CD4-positive, CD25-positive, alpha-beta regulatory T cell (primary cell): ENCODE results near the gene CASP10. TPM values are rescaled to one million over a fixed set of nuclear protein-coding genes. Genes with fewer than 3 reads are reported as not detected.
"Not testable (repeated sequence)": the region's sequence is repeated elsewhere in the genome, so short reads cannot be mapped to it uniquely, and the experiment has no call there.

Experiments
- ATAC-seq, 2 donors: fragments of 150-1000 bp; cut with Tn5 transposase; one replicate each; pipeline ENCODE4 v1.10.0; 2021; ENCODE audit warnings: low read depth in 2 of 2, moderate number of reproducible peaks in 2 of 2, moderate library complexity in 1 of 2
- DNase-seq, 3 donors: peaks; one replicate each; pipeline versions ENCODE4 v3.0.0 to v3.0.0-alpha.2; 2012 to 2022; ENCODE audit warnings: mixed read lengths in 1 of 3
- H3K27ac ChIP-seq: one replicate; pipeline ENCODE4 v1.7.0; 2013; ENCODE audit warnings: mild to moderate bottlenecking, low read length; ENCODE audit not compliant: insufficient read depth, poor library complexity, severe bottlenecking
- H3K27me3 ChIP-seq: one replicate; pipeline ENCODE4 v1.7.0; 2013; ENCODE audit warnings: low read length; ENCODE audit not compliant: control insufficient read depth, insufficient read depth
- H3K36me3 ChIP-seq: one replicate; pipeline ENCODE4 v1.7.0; 2013; ENCODE audit warnings: mild to moderate bottlenecking, low read length, moderate library complexity; ENCODE audit not compliant: control insufficient read depth, insufficient read depth
- H3K4me1 ChIP-seq: 2 replicates; pipeline ENCODE4 v1.7.0; 2013; ENCODE audit warnings: mild to moderate bottlenecking, low read length; ENCODE audit not compliant: insufficient read depth, control insufficient read depth, poor library complexity, severe bottlenecking
- H3K4me3 ChIP-seq: one replicate; pipeline ENCODE4 v1.7.0; 2013; ENCODE audit warnings: low read depth, mild to moderate bottlenecking, low read length, moderate library complexity
- H3K9me3 ChIP-seq, 2 experiments: 1 replicate in 1 of 2; 2 replicates in 1 of 2; pipeline ENCODE4 v1.7.0; 2013; ENCODE audit warnings: low read length in 2 of 2, mild to moderate bottlenecking in 1 of 2, moderate library complexity in 1 of 2; ENCODE audit not compliant: control insufficient read depth in 2 of 2
- H3K27ac Mint-ChIP-seq, 3 donors: one replicate each; pipeline ENCODE4 v1.8.0; 2020 to 2022; ENCODE audit warnings: mild to moderate bottlenecking in 3 of 3, mixed read lengths in 3 of 3, moderate library complexity in 2 of 3
- H3K27me3 Mint-ChIP-seq: one replicate; pipeline ENCODE4 v1.8.0; 2022; ENCODE audit warnings: mild to moderate bottlenecking, mixed read lengths
- H3K36me3 Mint-ChIP-seq: one replicate; pipeline ENCODE4 v1.8.0; 2020; ENCODE audit warnings: mixed read lengths
- H3K4me1 Mint-ChIP-seq, 4 donors: one replicate each; pipeline ENCODE4 v1.8.0; 2020 to 2022; ENCODE audit warnings: mixed read lengths in 4 of 4, mild to moderate bottlenecking in 1 of 4
- H3K4me3 Mint-ChIP-seq, 4 donors: one replicate each; pipeline ENCODE4 v1.8.0; 2020 to 2022; ENCODE audit warnings: mild to moderate bottlenecking in 4 of 4, mixed read lengths in 4 of 4, moderate library complexity in 3 of 4
- H3K9me3 Mint-ChIP-seq, 7 donors: one replicate each; pipeline ENCODE4 v1.8.0; 2020 to 2022; ENCODE audit warnings: mixed read lengths in 7 of 7, mild to moderate bottlenecking in 3 of 7, moderate library complexity in 2 of 7
- polyA plus RNA-seq, 4 donors: library from polyadenylated mRNA; unstranded; fragments of 300-500 nt; fragmentation: Illumina TruSeq; gene quantifications; one replicate each; pipeline ENCODE4 v1.2.3, GENCODE V29; 2021
- total RNA-seq: library from RNA; stranded (reverse); gene quantifications from one replicate; pipeline ENCODE4 v1.2.3, GENCODE V29; 2022

Gene CASP10
- total and polyA plus RNA-seq, 5 donors from 2014 or later, result 4.4 to 15.1 (median 6.0) TPM

GRCh38 chr2:201237486-201238123 is 54.7 kb downstream of the CASP10 start:
- H3K27me3 ChIP-seq, result no peaks in the 10 kb centered on the region
- no peaks in the 10 kb centered on the region for H3K27me3 Mint-ChIP-seq
- no peak for DNase-seq
- H3K4me1 Mint-ChIP-seq, result peaks cover 36 to 67% (median 43%) of the 10 kb centered on the region in 4 donors
- H3K36me3 ChIP-seq, result peaks cover 24% of the 10 kb centered on the region
- peaks cover 44% of the 10 kb centered on the region for H3K36me3 Mint-ChIP-seq
- H3K27ac ChIP-seq, result no peak overlapping the region
- H3K27ac Mint-ChIP-seq, result peak overlapping the region; percentile 87 to 98 (median 98)
- H3K4me3 Mint-ChIP-seq, result peak overlapping the region in 3 of 4 donors; percentile 37 to 97 (median 38)
- no peak for ATAC-seq
- H3K4me3 ChIP-seq, result peak overlapping the region; percentile 20
- H3K9me3 Mint-ChIP-seq, result peaks cover 0 to 1% (median 0%) of the 10 kb centered on the region in 7 donors
- H3K4me1 ChIP-seq, result peaks cover 49% of the 10 kb centered on the region
- H3K9me3 ChIP-seq, result no peaks in the 10 kb centered on the region

- peaks cover 44% of the 10 kb centered on the region for H3K36me3 Mint-ChIP-seq
- not testable (repeated sequence) for ATAC-seq, H3K27me3 ChIP-seq, H3K9me3 ChIP-seq, H3K27me3 Mint-ChIP-seq, DNase-seq, H3K27ac ChIP-seq, H3K9me3 Mint-ChIP-seq, H3K4me3 ChIP-seq
- peaks cover 42% of the 10 kb centered on the region for H3K4me1 ChIP-seq
- H3K36me3 ChIP-seq, result peaks cover 24% of the 10 kb centered on the region
- peak overlapping the region; percentile 34 to 72 (median 55) for H3K27ac Mint-ChIP-seq
- H3K4me3 Mint-ChIP-seq, result peak overlapping the region in 2 of 4 donors; percentile 48 to 61
- H3K4me1 Mint-ChIP-seq, result peaks cover 40 to 76% (median 53%) of the 10 kb centered on the region in 4 donors
Observed at GRCh38 chr2:201239167-201239935, 56.4 kb downstream of the CASP10 start.

- peaks cover 19% of the 10 kb centered on the region for H3K36me3 ChIP-seq
- ATAC-seq (no peak), DNase-seq (no peak)
- peak overlapping the region; percentile 20 for H3K4me3 ChIP-seq
- Mint-ChIP-seq H3K4me1 (peaks cover 31 to 79% (median 53%) of the 10 kb centered on the region in 4 donors), H3K27ac (peak overlapping the region in 2 of 3 donors; percentile 17 to 35), H3K4me3 (no peak overlapping the region), H3K36me3 (peaks cover 43% of the 10 kb centered on the region), H3K27me3 (no peaks in the 10 kb centered on the region), H3K9me3 (peaks cover 0 to 1% (median 0%) of the 10 kb centered on the region in 7 donors)
- H3K4me1 ChIP-seq, result peaks cover 11% of the 10 kb centered on the region
- H3K27me3 ChIP-seq, result no peaks in the 10 kb centered on the region
- no peak overlapping the region for H3K27ac ChIP-seq
- no peaks in the 10 kb centered on the region for H3K9me3 ChIP-seq
Observed at GRCh38 chr2:201242571-201243277, 59.8 kb downstream of the CASP10 start.

- no peak for ATAC-seq
- Mint-ChIP-seq H3K36me3 (peaks cover 41% of the 10 kb centered on the region), H3K27ac (peak overlapping the region in 2 of 3 donors; percentile 35 to 83), H3K4me3 (no peak overlapping the region), H3K27me3 (no peaks in the 10 kb centered on the region), H3K4me1 (peaks cover 42 to 90% (median 61%) of the 10 kb centered on the region in 4 donors), H3K9me3 (peaks cover 0 to 1% (median 0%) of the 10 kb centered on the region in 7 donors)
- Histone ChIP-seq H3K27ac (no peak overlapping the region), H3K4me1 (peaks cover 13% of the 10 kb centered on the region), H3K36me3 (peaks cover 14% of the 10 kb centered on the region), H3K9me3 (no peaks in the 10 kb centered on the region), H3K4me3 (no peak overlapping the region), H3K27me3 (no peaks in the 10 kb centered on the region)
- no peak for DNase-seq
Observed at GRCh38 chr2:201244829-201245228, 61.9 kb downstream of the CASP10 start.

- Mint-ChIP-seq H3K27ac (peak overlapping the region in 2 of 3 donors; percentile 51 to 73), H3K27me3 (no peaks in the 10 kb centered on the region)
Observed at GRCh38 chr2:201246280-201246679, 63.3 kb downstream of the CASP10 start.

GRCh38 chr2:201248288-201248844 is 65.4 kb downstream of the CASP10 start:
- H3K4me1 Mint-ChIP-seq, result peaks cover 35 to 89% (median 66%) of the 10 kb centered on the region in 4 donors
- no peak overlapping the region for H3K27ac ChIP-seq
- H3K9me3 ChIP-seq, result no peaks in the 10 kb centered on the region
- DNase-seq (no peak), ATAC-seq (no peak)
- no peak overlapping the region for H3K4me3 ChIP-seq
- H3K4me1 ChIP-seq, result peaks cover 25% of the 10 kb centered on the region
- peaks cover 33% of the 10 kb centered on the region for H3K36me3 Mint-ChIP-seq
- H3K27me3 ChIP-seq, result no peaks in the 10 kb centered on the region
- peak overlapping the region in 1 of 4 donors; percentile 17 for H3K4me3 Mint-ChIP-seq
- no peaks in the 10 kb centered on the region for H3K36me3 ChIP-seq
- H3K9me3 Mint-ChIP-seq, result peaks cover 0 to 3% (median 0%) of the 10 kb centered on the region in 7 donors
- H3K27ac Mint-ChIP-seq, result peak overlapping the region; percentile 2 to 64 (median 3)
- no peaks in the 10 kb centered on the region for H3K27me3 Mint-ChIP-seq

More at GRCh38 chr2:201246280-201246679, 63.3 kb downstream of the CASP10 start:
- Histone ChIP-seq H3K9me3 (no peaks in the 10 kb centered on the region), H3K27me3 (no peaks in the 10 kb centered on the region), H3K27ac (peak overlapping the region; percentile 15), H3K4me1 (peaks cover 13% of the 10 kb centered on the region), H3K36me3 (peaks cover 2% of the 10 kb centered on the region), H3K4me3 (no peak overlapping the region)
- Mint-ChIP-seq H3K4me3 (peak overlapping the region in 1 of 4 donors; percentile 28), H3K36me3 (peaks cover 39% of the 10 kb centered on the region), H3K9me3 (peaks cover 0 to 2% (median 0%) of the 10 kb centered on the region in 7 donors), H3K4me1 (peaks cover 36 to 90% (median 63%) of the 10 kb centered on the region in 4 donors)
- ATAC-seq, result no peak
- DNase-seq, result no peak

- DNase-seq, result no peak
- peak overlapping the region in 1 of 4 donors; percentile 48 for H3K4me3 Mint-ChIP-seq
Observed at GRCh38 chr2:201249889-201250288, 66.9 kb downstream of the CASP10 start.

More at GRCh38 chr2:201249889-201250288, 66.9 kb downstream of the CASP10 start:
- H3K4me1 ChIP-seq, result peaks cover 40% of the 10 kb centered on the region
- ATAC-seq, result no peak
- no peaks in the 10 kb centered on the region for H3K27me3 ChIP-seq
- H3K36me3 ChIP-seq, result no peaks in the 10 kb centered on the region
- no peaks in the 10 kb centered on the region for H3K27me3 Mint-ChIP-seq
- no peaks in the 10 kb centered on the region for H3K9me3 ChIP-seq
- H3K36me3 Mint-ChIP-seq, result peaks cover 37% of the 10 kb centered on the region
- H3K27ac Mint-ChIP-seq, result peak overlapping the region; percentile 53 to 93 (median 79)
- H3K27ac ChIP-seq, result no peak overlapping the region
- no peak overlapping the region for H3K4me3 ChIP-seq
- peaks cover 32 to 89% (median 67%) of the 10 kb centered on the region in 4 donors for H3K4me1 Mint-ChIP-seq
- H3K9me3 Mint-ChIP-seq, result peaks cover 0 to 3% (median 0%) of the 10 kb centered on the region in 7 donors
